Mesothelial cell of epicardium (in vitro differentiated cells): Measurements from ENCODE around the gene FFAR1. TPM values are rescaled to one million over a fixed set of nuclear protein-coding genes. Genes with fewer than 3 reads are reported as not detected.
A peak's percentile ranks its signal among the peaks of the same experiment; 100 is the strongest.

Source experiments
- DNase-seq, 2 experiments: peaks; one replicate each; pipeline ENCODE4 v3.0.0; 2021; ENCODE audit warnings: low spot score in 2 of 2; ENCODE audit not compliant: unreplicated experiment in 2 of 2
- H3K27ac Mint-ChIP-seq: 2 replicates; pipeline ENCODE4 v1.8.0; 2021; ENCODE audit warnings: mixed read lengths
- H3K27me3 Mint-ChIP-seq: 2 replicates; pipeline ENCODE4 v1.8.0; 2021; ENCODE audit warnings: low read depth, mixed read lengths
- H3K36me3 Mint-ChIP-seq: 2 replicates; pipeline ENCODE4 v1.8.0; 2021; ENCODE audit warnings: mixed read lengths
- H3K4me1 Mint-ChIP-seq: 2 replicates; pipeline ENCODE4 v1.8.0; 2021; ENCODE audit warnings: mixed read lengths
- H3K4me3 Mint-ChIP-seq: 2 replicates; pipeline ENCODE4 v1.8.0; 2021; ENCODE audit warnings: mild to moderate bottlenecking, moderate library complexity, mixed read lengths
- H3K9me3 Mint-ChIP-seq: 2 replicates; pipeline ENCODE4 v1.8.0; 2021; ENCODE audit warnings: mixed read lengths
- total RNA-seq: library from RNA; stranded (reverse); gene quantifications from 3 replicates; pipeline ENCODE4 v1.2.1, GENCODE V29; 2021
- TF ChIP-seq, protein P1 (sequence below): fragments of 200-600 bp; sonication (generic); IDR thresholded peaks from one replicate; pipeline ENCODE4 v1.5.0; 2021; ENCODE audit warnings: antibody characterized with exemption; ENCODE audit not compliant: unreplicated experiment

The FFAR1 gene
- total RNA-seq, 1 donor from 2014 or later, result 0.96 TPM

- peak overlapping the region; percentile 85 for H3K27ac Mint-ChIP-seq
- no peaks in the 10 kb centered on the region for H3K36me3 Mint-ChIP-seq
- no peaks in the 10 kb centered on the region for H3K27me3 Mint-ChIP-seq
- no peaks in the 10 kb centered on the region for H3K9me3 Mint-ChIP-seq
- H3K4me1 Mint-ChIP-seq, result peaks cover 51% of the 10 kb centered on the region
- H3K4me3 Mint-ChIP-seq, result no peak overlapping the region
- DNase-seq, result no peak
- TF ChIP-seq, protein P1, sequence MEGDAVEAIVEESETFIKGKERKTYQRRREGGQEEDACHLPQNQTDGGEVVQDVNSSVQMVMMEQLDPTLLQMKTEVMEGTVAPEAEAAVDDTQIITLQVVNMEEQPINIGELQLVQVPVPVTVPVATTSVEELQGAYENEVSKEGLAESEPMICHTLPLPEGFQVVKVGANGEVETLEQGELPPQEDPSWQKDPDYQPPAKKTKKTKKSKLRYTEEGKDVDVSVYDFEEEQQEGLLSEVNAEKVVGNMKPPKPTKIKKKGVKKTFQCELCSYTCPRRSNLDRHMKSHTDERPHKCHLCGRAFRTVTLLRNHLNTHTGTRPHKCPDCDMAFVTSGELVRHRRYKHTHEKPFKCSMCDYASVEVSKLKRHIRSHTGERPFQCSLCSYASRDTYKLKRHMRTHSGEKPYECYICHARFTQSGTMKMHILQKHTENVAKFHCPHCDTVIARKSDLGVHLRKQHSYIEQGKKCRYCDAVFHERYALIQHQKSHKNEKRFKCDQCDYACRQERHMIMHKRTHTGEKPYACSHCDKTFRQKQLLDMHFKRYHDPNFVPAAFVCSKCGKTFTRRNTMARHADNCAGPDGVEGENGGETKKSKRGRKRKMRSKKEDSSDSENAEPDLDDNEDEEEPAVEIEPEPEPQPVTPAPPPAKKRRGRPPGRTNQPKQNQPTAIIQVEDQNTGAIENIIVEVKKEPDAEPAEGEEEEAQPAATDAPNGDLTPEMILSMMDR, result no peak
These were observed 41.0 kb upstream of the FFAR1 start for GRCh38 chr19:35306473-35307246.

GRCh38 chr19:35307931-35308330, 39.8 kb upstream of the FFAR1 start:
- Mint-ChIP-seq H3K4me1 (peaks cover 62% of the 10 kb centered on the region), H3K4me3 (peak overlapping the region; percentile 6), H3K9me3 (no peaks in the 10 kb centered on the region), H3K27me3 (no peaks in the 10 kb centered on the region), H3K27ac (peak overlapping the region; percentile 98), H3K36me3 (no peaks in the 10 kb centered on the region)
- no peak for DNase-seq
- TF ChIP-seq, protein P1, result no peak

- Mint-ChIP-seq H3K27ac (peak overlapping the region; percentile 98), H3K36me3 (no peaks in the 10 kb centered on the region)
- TF ChIP-seq, protein P1, result no peak
These were observed 38.8 kb upstream of the FFAR1 start for GRCh38 chr19:35308910-35309309.

DNA sequence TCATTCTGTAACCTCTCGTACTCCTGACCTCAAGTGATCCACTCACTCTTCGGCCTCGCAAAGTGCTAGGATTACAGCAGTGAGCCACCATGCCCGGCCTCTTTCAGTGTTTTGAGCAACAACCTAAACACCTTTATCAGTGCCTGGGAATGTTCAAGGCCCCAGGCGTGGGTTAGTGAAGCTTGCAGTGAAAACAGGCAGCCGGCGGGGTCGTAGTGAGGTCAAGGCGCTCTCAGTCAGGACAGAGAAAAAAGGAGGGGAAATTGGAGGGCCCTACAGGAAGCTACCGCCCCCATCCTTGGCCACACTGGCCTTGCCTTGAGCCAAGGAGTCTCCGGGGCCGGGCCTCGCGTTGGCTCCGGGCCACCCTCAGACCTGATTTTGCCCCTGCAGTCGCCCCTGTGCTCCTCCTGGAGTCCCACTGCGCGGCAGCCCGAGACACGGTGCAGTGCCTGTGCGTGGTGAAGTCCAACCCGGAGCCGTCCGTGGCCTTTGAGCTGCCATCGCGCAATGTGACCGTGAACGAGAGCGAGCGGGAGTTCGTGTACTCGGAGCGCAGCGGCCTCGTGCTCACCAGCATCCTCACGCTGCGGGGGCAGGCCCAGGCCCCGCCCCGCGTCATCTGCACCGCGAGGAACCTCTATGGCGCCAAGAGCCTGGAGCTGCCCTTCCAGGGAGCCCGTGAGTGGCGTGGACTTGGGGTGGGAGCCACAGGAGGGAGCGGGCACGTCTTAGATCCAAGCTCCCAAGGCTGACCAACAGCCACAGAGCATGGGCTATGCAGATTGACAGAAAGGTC, 38.0 kb upstream of the FFAR1 start:
- Mint-ChIP-seq H3K9me3 (no peaks in the 10 kb centered on the region), H3K36me3 (no peaks in the 10 kb centered on the region), H3K4me1 (peaks cover 69% of the 10 kb centered on the region), H3K27me3 (no peaks in the 10 kb centered on the region), H3K4me3 (peak overlapping the region; percentile 63), H3K27ac (peak overlapping the region; percentile 98)
- TF ChIP-seq, protein P1, result no peak
- DNase-seq, result peak; percentile 49 to 71

More at GRCh38 chr19:35308910-35309309, 38.8 kb upstream of the FFAR1 start:
- Mint-ChIP-seq H3K27me3 (no peaks in the 10 kb centered on the region), H3K9me3 (no peaks in the 10 kb centered on the region), H3K4me1 (peaks cover 66% of the 10 kb centered on the region), H3K4me3 (peak overlapping the region; percentile 7)
- DNase-seq, result no peak

DNA sequence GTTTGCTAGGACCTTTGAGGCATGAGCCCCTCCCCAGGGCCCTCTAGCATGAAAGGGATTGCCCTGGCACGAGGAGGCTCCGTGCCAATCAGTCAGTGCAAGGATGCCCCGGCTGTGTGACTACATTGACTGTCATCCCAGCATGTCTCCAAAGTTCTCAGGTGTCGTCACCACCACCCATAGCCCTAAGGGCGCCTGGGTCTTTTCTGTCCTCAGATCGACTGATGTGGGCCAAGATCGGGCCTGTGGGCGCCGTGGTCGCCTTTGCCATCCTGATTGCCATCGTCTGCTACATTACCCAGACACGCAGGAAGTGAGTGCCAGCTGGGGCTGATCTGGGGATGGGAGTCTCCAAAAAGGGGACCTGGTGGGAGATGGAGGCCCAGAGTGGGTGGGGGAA, 37.4 kb upstream of the FFAR1 start:
- H3K36me3 Mint-ChIP-seq, result no peaks in the 10 kb centered on the region
- peak overlapping the region; percentile 98 for H3K27ac Mint-ChIP-seq
- TF ChIP-seq, protein P1, result no peak
- peaks cover 70% of the 10 kb centered on the region for H3K4me1 Mint-ChIP-seq
- no peaks in the 10 kb centered on the region for H3K27me3 Mint-ChIP-seq
- H3K4me3 Mint-ChIP-seq, result peak overlapping the region; percentile 63
- no peak for DNase-seq
- H3K9me3 Mint-ChIP-seq, result no peaks in the 10 kb centered on the region
